K562 (cell line): ENCODE data around the gene C6orf47. TPM values are rescaled to one million over a fixed set of nuclear protein-coding genes. Genes with fewer than 3 reads are reported as not detected.

Experiments
- DNMT1 ChIP-seq: fragments of 450-650 bp; IDR thresholded peaks from 2 replicates; pipeline ENCODE4 v1.6.1; 2016; ENCODE audit warnings: antibody characterized with exemption, mild to moderate bottlenecking
- EHMT2 ChIP-seq: fragments of 450-650 bp; IDR thresholded peaks from 2 replicates; pipeline ENCODE4 v1.6.1; 2018; ENCODE audit warnings: antibody characterized with exemption
- FOXM1 ChIP-seq, 2 experiments: fragments of 450-650 bp in 1 of 2; sonication (generic) in 1 of 2; formaldehyde crosslinking in 1 of 2; IDR thresholded peaks; 2 replicates each; pipeline versions ENCODE4 v1.6.1 to v1.9.0; 2017 to 2022; ENCODE audit warnings: low read depth in 2 of 2, mild to moderate bottlenecking in 2 of 2, missing genetic modification reagents in 1 of 2, moderate library complexity in 1 of 2
- GABPB2 ChIP-seq: fragments of 250-450 bp; sonication (Bioruptor Pico); conservative IDR thresholded peaks from 2 replicates; pipeline ENCODE4 v1.5.1; 2021; ENCODE audit warnings: mild to moderate bottlenecking
- IRF9 ChIP-seq: fragments of 450-650 bp; IDR thresholded peaks from 2 replicates; pipeline ENCODE4 v1.6.1; 2016; ENCODE audit warnings: missing biosample characterization, missing genetic modification characterization
- JUND ChIP-seq, 2 experiments: IDR thresholded peaks; 2 replicates in 1 of 2; 3 replicates in 1 of 2; pipeline ENCODE4 v1.6.1; 2011; ENCODE audit warnings: borderline replicate concordance in 2 of 2, low read depth in 2 of 2, low read length in 2 of 2, improper control_type of control experiment in 1 of 2, missing biosample characterization in 1 of 2, missing genetic modification characterization in 1 of 2, missing genetic modification reagents in 1 of 2
- MAFG ChIP-seq: fragments of 450-650 bp; conservative IDR thresholded peaks from 2 replicates; pipeline ENCODE4 v1.6.1; 2016; ENCODE audit warnings: missing genetic modification characterization, missing compliant biosample characterization
- MAX ChIP-seq: sonication (generic); formaldehyde crosslinking; IDR thresholded peaks from 2 replicates; pipeline ENCODE4 v1.9.0; 2022; ENCODE audit warnings: mild to moderate bottlenecking, missing genetic modification reagents
- PRDM10 ChIP-seq: fragments of 450-650 bp; IDR thresholded peaks from 2 replicates; pipeline ENCODE4 v1.6.1; 2018; ENCODE audit not compliant: partially characterized antibody
- PTBP1 ChIP-seq: fragments of 200-400 bp; formaldehyde crosslinking; IDR thresholded peaks from 2 replicates; pipeline ENCODE4 v1.6.1; 2017; ENCODE audit warnings: low read depth, low read length
- RAD21 ChIP-seq, 2 experiments: fragments of 250-450 bp in 1 of 2; fragments of 450-650 bp in 1 of 2; sonication (Bioruptor Pico) in 1 of 2; formaldehyde crosslinking in 1 of 2; IDR thresholded peaks in 1 of 2; conservative IDR thresholded peaks in 1 of 2; 2 replicates each; pipeline versions ENCODE4 v1.4.0 to v1.8.0; 2020 to 2022; ENCODE audit warnings: mild to moderate bottlenecking in 2 of 2, moderate library complexity in 1 of 2
- RUNX1 ChIP-seq: sonication (generic); IDR thresholded peaks from 2 replicates; pipeline ENCODE4 v1.6.1; 2016; ENCODE audit warnings: antibody characterized with exemption, low read depth
- SAFB2 ChIP-seq: fragments of 200-400 bp; formaldehyde crosslinking; IDR thresholded peaks from 2 replicates; pipeline ENCODE4 v1.6.1; 2018; ENCODE audit warnings: borderline replicate concordance, low read length, low read depth, moderate library complexity; ENCODE audit not compliant: severe bottlenecking
- SP1 ChIP-seq: sonication (generic); formaldehyde crosslinking; IDR thresholded peaks from 2 replicates; pipeline ENCODE4 v1.8.1; 2022; ENCODE audit warnings: mild to moderate bottlenecking, missing genetic modification reagents
- TAL1 ChIP-seq: fragments of 450-650 bp; IDR thresholded peaks from 2 replicates; pipeline ENCODE4 v1.6.1; 2016; ENCODE audit warnings: mild to moderate bottlenecking
- ZNF583 ChIP-seq: fragments of 250-450 bp; sonication (Bioruptor Pico); IDR thresholded peaks from 2 replicates; pipeline ENCODE4 v1.4.0; 2020
- ZNF589 ChIP-seq: fragments of 200-800 bp; sonication (Bioruptor generic); IDR thresholded peaks from 2 replicates; pipeline ENCODE4 v1.6.1; 2016; ENCODE audit warnings: low read depth, missing genetic modification characterization, missing compliant biosample characterization
- polyA plus RNA-seq, 8 experiments: library from polyadenylated mRNA; depleted of rRNA in 4 of 8; stranded (reverse) in 5 of 8; unstranded in 3 of 8; fragments of >200 nt; fragmentation: Nextera tagmentation in 2 of 8; fragmentation: Illumina TruSeq in 1 of 8; extraction: Ambion mirVana in 2 of 8; extraction: Trizol in 1 of 8; gene quantifications; 2 replicates each; pipeline versions ENCODE4 v1.2.1 to v1.2.3, GENCODE V29; 2011 to 2014; ENCODE audit warnings: inconsistent platforms in 1 of 8, missing spikeins in 1 of 8
- total RNA-seq, 7 experiments: library from RNA; depleted of rRNA in 6 of 7; stranded (reverse); fragments of >200 nt in 6 of 7; fragmentation: Illumina TruSeq in 2 of 7; extraction: Trizol in 2 of 7; gene quantifications; 2 replicates each; pipeline versions ENCODE4 v1.2.1 to v1.2.3, GENCODE V29; 2011 to 2021; ENCODE audit warnings: low replicate concordance in 1 of 7

Gene C6orf47
- total and polyA plus RNA-seq, 9 of the 15 experiments (the other 6 are each of a cell fraction or from before 2014, with no cell fraction given): 0.14 to 43.8 (median 27.0) TPM

GRCh38 chr6:31702819-31703716, 42.5 kb upstream of the C6orf47 start, which contains the start of gene ABHD16A (continued):
- TF ChIP-seq PRDM10 (peak; percentile 99), ZNF583 (CRISPR knock-in tag) (no peak), RAD21 (CRISPR knock-in tag; conservative IDR thresholded peaks at IDR 0.05 in 1 of 2, IDR thresholded peaks at IDR 0.05 in 1 of 2) (peak in 1 of 2 experiments; percentile 21; a peak in 1 of 4 replicates), FOXM1 (IDR thresholded peaks at IDR 0.05; ENCODE audit: low read depth) (peak; percentile 57), FOXM1 (CRISPR knock-in tag; IDR thresholded peaks at IDR 0.05; ENCODE audit: low read depth) (0 out of 2 replicates have a peak, but pooled peaks have one; percentile 53), SAFB2 (no peak), ZNF589 (CRISPR knock-in tag) (0 out of 2 replicates have a peak, but pooled peaks have one; percentile 76), DNMT1 (0 out of 2 replicates have a peak, but pooled peaks have one; percentile 60), SP1 (peak; percentile 96), MAX (peak; percentile 39), JUND (IDR thresholded peaks at IDR 0.05; ENCODE audit: borderline replicate concordance, low read depth, low read length) (peak; percentile 90), JUND (tag; IDR thresholded peaks at IDR 0.05; ENCODE audit: borderline replicate concordance, low read depth, low read length) (peak; percentile 80; the same call in 1 of the 3 replicates), IRF9 (tag) (peak; percentile 84), EHMT2 (peak; percentile 58; the same call in 1 of the 2 replicates), RUNX1 (peak; percentile 54; the same call in 1 of the 2 replicates), TAL1 (no peak; the same call in 1 of the 2 replicates), GABPB2 (CRISPR knock-in tag) (no peak), MAFG (no peak; the same call in 1 of the 2 replicates), PTBP1 (0 out of 2 replicates have a peak, but pooled peaks have one; percentile 33)
